Ectodermal cell (in vitro differentiated cells): ENCODE results near the gene MROH7.

Source experiments
- H3K27ac ChIP-seq: 2 replicates; pipeline ENCODE4 v1.7.0; 2013; ENCODE audit warnings: mild to moderate bottlenecking, low read depth, low read length; ENCODE audit not compliant: insufficient read depth, poor library complexity, severe bottlenecking
- H3K27me3 ChIP-seq: 2 replicates; pipeline ENCODE4 v1.7.0; 2013; ENCODE audit warnings: mild to moderate bottlenecking, low read length; ENCODE audit not compliant: insufficient read depth, control insufficient read depth, poor library complexity, severe bottlenecking
- H3K36me3 ChIP-seq: one replicate; pipeline ENCODE4 v1.7.0; 2013; ENCODE audit warnings: low read length; ENCODE audit not compliant: control insufficient read depth, insufficient read depth
- H3K4me1 ChIP-seq: one replicate; pipeline ENCODE4 v1.7.0; 2013; ENCODE audit warnings: low read length; ENCODE audit not compliant: control insufficient read depth, insufficient read depth
- H3K4me3 ChIP-seq: 2 replicates; pipeline ENCODE4 v1.7.0; 2013; ENCODE audit warnings: low read depth, low read length, control low read depth; ENCODE audit not compliant: insufficient read depth
- H3K9me3 ChIP-seq: 2 replicates; pipeline ENCODE4 v1.7.0; 2013; ENCODE audit warnings: mild to moderate bottlenecking, low read length, moderate library complexity; ENCODE audit not compliant: control insufficient read depth
- WGBS, 2 experiments: methylation state at CpG; one replicate each; pipeline ENCODE4 v1.1.7; 2013; ENCODE audit warnings: missing lambda C conversion rate in 2 of 2; 5-methylcytosine and 5-hydroxymethylcytosine counted together

MROH7 gene

GRCh38 chr1:54602554-54602953, 39.0 kb upstream of the MROH7 start:
- Histone ChIP-seq H3K36me3 (no peaks in the 10 kb centered on the region), H3K27ac (no peak overlapping the region), H3K27me3 (no peaks in the 10 kb centered on the region), H3K9me3 (no peaks in the 10 kb centered on the region), H3K4me3 (no peak overlapping the region), H3K4me1 (no peaks in the 10 kb centered on the region)
- WGBS, 2 experiments = 92 to 93% methylated on average over 18 of the region's 18 CpGs

GRCh38 chr1:54603241-54603640, 38.3 kb upstream of the MROH7 start:
- WGBS, 2 experiments = 93 to 95% methylated on average over 6 of the region's 6 CpGs
- H3K4me1 ChIP-seq = peaks cover 2% of the 10 kb centered on the region
- H3K36me3 ChIP-seq = no peaks in the 10 kb centered on the region
- H3K27me3 ChIP-seq = no peaks in the 10 kb centered on the region
- no peak overlapping the region for H3K27ac ChIP-seq
- H3K4me3 ChIP-seq = no peak overlapping the region
- no peaks in the 10 kb centered on the region for H3K9me3 ChIP-seq

- H3K9me3 ChIP-seq = no peaks in the 10 kb centered on the region
- H3K27me3 ChIP-seq = no peaks in the 10 kb centered on the region
- H3K4me1 ChIP-seq = peaks cover 9% of the 10 kb centered on the region
- no peak overlapping the region for H3K27ac ChIP-seq
- 91 to 95% methylated on average over 7 of the region's 7 CpGs for WGBS, 2 experiments
- no peaks in the 10 kb centered on the region for H3K36me3 ChIP-seq
- H3K4me3 ChIP-seq = no peak overlapping the region
These were observed 37.5 kb upstream of the MROH7 start for GRCh38 chr1:54604051-54604450.

- Histone ChIP-seq H3K27ac (no peak overlapping the region), H3K4me3 (no peak overlapping the region), H3K36me3 (no peaks in the 10 kb centered on the region), H3K9me3 (no peaks in the 10 kb centered on the region), H3K27me3 (no peaks in the 10 kb centered on the region), H3K4me1 (peaks cover 10% of the 10 kb centered on the region)
- WGBS, 2 experiments = 94% methylated on average over 13 of the region's 13 CpGs
These were observed 36.8 kb upstream of the MROH7 start for GRCh38 chr1:54604572-54605370.

GRCh38 chr1:54606096-54606989, 35.2 kb upstream of the MROH7 start:
- 93% methylated on average over 9 of the region's 9 CpGs for WGBS, 2 experiments
- no peak overlapping the region for H3K4me3 ChIP-seq
- H3K36me3 ChIP-seq = no peaks in the 10 kb centered on the region
- H3K9me3 ChIP-seq = no peaks in the 10 kb centered on the region
- no peaks in the 10 kb centered on the region for H3K27me3 ChIP-seq
- H3K27ac ChIP-seq = no peak overlapping the region
- H3K4me1 ChIP-seq = peaks cover 19% of the 10 kb centered on the region

GRCh38 chr1:54606990-54607325, 34.6 kb upstream of the MROH7 start:
- 93% methylated on average over 13 of the region's 13 CpGs for WGBS, 2 experiments
- Histone ChIP-seq H3K4me3 (no peak overlapping the region), H3K27ac (no peak overlapping the region)

GRCh38 chr1:54607821-54608565, 33.6 kb upstream of the MROH7 start:
- WGBS, 2 experiments = 89 to 90% methylated on average over 19 of the region's 19 CpGs
- no peaks in the 10 kb centered on the region for H3K36me3 ChIP-seq

More at GRCh38 chr1:54606990-54607325, 34.6 kb upstream of the MROH7 start:
- no peaks in the 10 kb centered on the region for H3K9me3 ChIP-seq
- H3K36me3 ChIP-seq = no peaks in the 10 kb centered on the region
- H3K4me1 ChIP-seq = peaks cover 21% of the 10 kb centered on the region
- no peaks in the 10 kb centered on the region for H3K27me3 ChIP-seq

GRCh38 chr1:54608566-54609230, 32.9 kb upstream of the MROH7 start:
- Histone ChIP-seq H3K27ac (no peak overlapping the region), H3K4me3 (no peak overlapping the region), H3K9me3 (no peaks in the 10 kb centered on the region), H3K27me3 (no peaks in the 10 kb centered on the region), H3K36me3 (no peaks in the 10 kb centered on the region), H3K4me1 (peaks cover 21% of the 10 kb centered on the region)
- 87 to 90% methylated on average over 9 of the region's 9 CpGs for WGBS, 2 experiments

More at GRCh38 chr1:54607821-54608565, 33.6 kb upstream of the MROH7 start:
- Histone ChIP-seq H3K27me3 (no peaks in the 10 kb centered on the region), H3K27ac (no peak overlapping the region), H3K4me1 (peaks cover 21% of the 10 kb centered on the region), H3K9me3 (no peaks in the 10 kb centered on the region), H3K4me3 (no peak overlapping the region)

- no peak overlapping the region for H3K27ac ChIP-seq
- H3K4me1 ChIP-seq = peaks cover 21% of the 10 kb centered on the region
- no peaks in the 10 kb centered on the region for H3K9me3 ChIP-seq
- WGBS, 2 experiments = 87 to 88% methylated on average over 16 of the region's 16 CpGs
- no peaks in the 10 kb centered on the region for H3K27me3 ChIP-seq
- no peaks in the 10 kb centered on the region for H3K36me3 ChIP-seq
- H3K4me3 ChIP-seq = no peak overlapping the region
These were observed 32.2 kb upstream of the MROH7 start for GRCh38 chr1:54609301-54609921.
